Hepatocyte (in vitro differentiated cells): ENCODE data around the gene PDE3B. TPM values are rescaled to one million over a fixed set of nuclear protein-coding genes. Genes with fewer than 3 reads are reported as not detected.

Experiments
- DNase-seq: peaks from one replicate; pipeline ENCODE4 v3.0.0-alpha.2; 2016; ENCODE audit warnings: low spot score
- H2AFZ ChIP-seq: fragments of 200-600 bp; sonication (generic); 2 replicates; pipeline ENCODE4 v1.6.0; 2016; ENCODE audit warnings: antibody characterized with exemption, mild to moderate bottlenecking
- H3K27ac ChIP-seq: fragments of 200-600 bp; sonication (generic); 2 replicates; pipeline ENCODE4 v1.5.1; 2016; ENCODE audit warnings: mild to moderate bottlenecking
- H3K27me3 ChIP-seq: fragments of 200-600 bp; sonication (generic); 2 replicates; pipeline ENCODE4 v1.6.1; 2016
- H3K36me3 ChIP-seq: fragments of 200-600 bp; sonication (generic); replicated peaks from 2 replicates; pipeline ENCODE4 v1.5.1; 2016; ENCODE audit warnings: low read depth; ENCODE audit not compliant: insufficient read depth
- H3K4me1 ChIP-seq: fragments of 200-600 bp; sonication (generic); 2 replicates; pipeline ENCODE4 v1.5.1; 2016; ENCODE audit warnings: mild to moderate bottlenecking, moderate library complexity; ENCODE audit not compliant: insufficient read depth
- H3K4me2 ChIP-seq: fragments of 200-600 bp; sonication (generic); 2 replicates; pipeline ENCODE4 v1.6.0; 2016
- H3K4me3 ChIP-seq: fragments of 200-600 bp; sonication (generic); 2 replicates; pipeline ENCODE4 v1.5.1; 2016; ENCODE audit warnings: mild to moderate bottlenecking
- H3K79me2 ChIP-seq: fragments of 200-600 bp; sonication (generic); 2 replicates; pipeline ENCODE4 v1.6.0; 2017; ENCODE audit warnings: mild to moderate bottlenecking
- H3K9me2 ChIP-seq: fragments of 200-600 bp; sonication (generic); replicated peaks from 2 replicates; pipeline ENCODE4 v1.6.0; 2017; ENCODE audit warnings: mild to moderate bottlenecking; ENCODE audit not compliant: insufficient read depth
- H3K9me3 ChIP-seq: fragments of 200-600 bp; sonication (generic); 2 replicates; pipeline ENCODE4 v1.5.1; 2016; ENCODE audit warnings: low read depth, mild to moderate bottlenecking
- H4K20me1 ChIP-seq: fragments of 200-600 bp; sonication (generic); 2 replicates; pipeline ENCODE4 v1.6.0; 2016; ENCODE audit warnings: mild to moderate bottlenecking; ENCODE audit not compliant: insufficient read depth, poor library complexity, severe bottlenecking
- EZH2 ChIP-seq: fragments of 200-600 bp; sonication (generic); IDR thresholded peaks from 2 replicates; pipeline ENCODE4 v1.6.1; 2016; ENCODE audit warnings: antibody characterized with exemption, mild to moderate bottlenecking, borderline replicate concordance
- EZH2phosphoT487 ChIP-seq: fragments of 200-600 bp; sonication (generic); IDR thresholded peaks from one replicate; pipeline ENCODE4 v1.6.1; 2018; ENCODE audit warnings: antibody characterized with exemption, mild to moderate bottlenecking, low read depth, moderate library complexity; ENCODE audit not compliant: unreplicated experiment, severe bottlenecking
- WGBS: methylation state at CpG from one replicate; pipeline ENCODE4 v1.1.6; 2016; ENCODE audit warnings: low lambda C conversion rate; ENCODE audit errors: missing lambda C conversion rate; 5-methylcytosine and 5-hydroxymethylcytosine counted together
- polyA plus RNA-seq: library from polyadenylated mRNA; unstranded; fragments of >200 nt; fragmentation: Nextera tagmentation; extraction: Ambion mirVana; gene quantifications from 2 replicates; pipeline ENCODE4 v1.2.1, GENCODE V29; 2016
- total RNA-seq: library from RNA; depleted of rRNA; stranded (reverse); fragments of >200 nt; gene quantifications from 2 replicates; pipeline ENCODE4 v1.2.3, GENCODE V29; 2014
- TF ChIP-seq, protein P1 (sequence below): fragments of 200-600 bp; sonication (generic); IDR thresholded peaks from 2 replicates; pipeline ENCODE4 v1.5.1; 2016; ENCODE audit warnings: antibody characterized with exemption, mild to moderate bottlenecking; ENCODE audit not compliant: poor library complexity

PDE3B gene
- total and polyA plus RNA-seq, 2 experiments from 2014 or later: 15.8 to 46.3 TPM

DNA sequence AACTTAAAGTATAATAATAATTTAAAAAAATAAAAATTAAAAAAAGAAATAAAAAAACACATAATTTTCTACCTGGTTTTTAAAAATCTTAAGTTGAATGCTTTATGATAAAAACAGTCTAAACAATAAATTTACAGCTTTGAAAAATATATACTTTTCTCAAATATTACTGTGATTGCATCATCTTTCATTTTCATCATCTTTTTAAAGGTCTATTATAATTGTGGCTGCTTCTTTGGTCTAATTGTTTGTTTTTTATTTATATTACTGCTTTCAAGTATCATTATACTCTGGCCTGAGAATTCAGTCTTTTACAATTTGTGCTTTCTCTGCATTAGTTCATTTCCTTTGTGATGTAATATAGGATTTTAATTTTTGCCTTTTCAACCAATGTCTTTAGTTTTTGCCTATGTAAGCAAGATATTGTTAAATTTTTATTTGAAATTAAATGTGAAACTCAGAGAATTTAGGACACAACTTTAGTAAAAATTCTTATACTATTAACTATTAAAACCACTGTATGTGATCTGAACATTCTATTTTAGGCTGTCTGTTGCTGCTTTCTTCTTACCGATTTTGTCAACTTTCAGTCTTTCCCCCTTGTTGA, 241.2 kb downstream of the PDE3B start:
- Histone ChIP-seq H3K79me2 (peaks cover 20% of the 10 kb centered on the region), H3K4me1 (peaks cover 36% of the 10 kb centered on the region), H3K4me2 (no peak overlapping the region), H3K9me3 (no peaks in the 10 kb centered on the region), H3K27ac (no peak overlapping the region), H4K20me1 (no peaks in the 10 kb centered on the region), H3K27me3 (no peaks in the 10 kb centered on the region), H3K36me3 (no peaks in the 10 kb centered on the region), H2AFZ (no peak overlapping the region), H3K9me2 (no peaks in the 10 kb centered on the region), H3K4me3 (no peak overlapping the region)
- 85% methylated on average over 1 of the region's 1 CpG for WGBS
- TF ChIP-seq, protein P1, sequence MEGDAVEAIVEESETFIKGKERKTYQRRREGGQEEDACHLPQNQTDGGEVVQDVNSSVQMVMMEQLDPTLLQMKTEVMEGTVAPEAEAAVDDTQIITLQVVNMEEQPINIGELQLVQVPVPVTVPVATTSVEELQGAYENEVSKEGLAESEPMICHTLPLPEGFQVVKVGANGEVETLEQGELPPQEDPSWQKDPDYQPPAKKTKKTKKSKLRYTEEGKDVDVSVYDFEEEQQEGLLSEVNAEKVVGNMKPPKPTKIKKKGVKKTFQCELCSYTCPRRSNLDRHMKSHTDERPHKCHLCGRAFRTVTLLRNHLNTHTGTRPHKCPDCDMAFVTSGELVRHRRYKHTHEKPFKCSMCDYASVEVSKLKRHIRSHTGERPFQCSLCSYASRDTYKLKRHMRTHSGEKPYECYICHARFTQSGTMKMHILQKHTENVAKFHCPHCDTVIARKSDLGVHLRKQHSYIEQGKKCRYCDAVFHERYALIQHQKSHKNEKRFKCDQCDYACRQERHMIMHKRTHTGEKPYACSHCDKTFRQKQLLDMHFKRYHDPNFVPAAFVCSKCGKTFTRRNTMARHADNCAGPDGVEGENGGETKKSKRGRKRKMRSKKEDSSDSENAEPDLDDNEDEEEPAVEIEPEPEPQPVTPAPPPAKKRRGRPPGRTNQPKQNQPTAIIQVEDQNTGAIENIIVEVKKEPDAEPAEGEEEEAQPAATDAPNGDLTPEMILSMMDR: no peak
- TF ChIP-seq EZH2phosphoT487: no peak
- no peak for TF ChIP-seq EZH2
- DNase-seq: no peak

DNA sequence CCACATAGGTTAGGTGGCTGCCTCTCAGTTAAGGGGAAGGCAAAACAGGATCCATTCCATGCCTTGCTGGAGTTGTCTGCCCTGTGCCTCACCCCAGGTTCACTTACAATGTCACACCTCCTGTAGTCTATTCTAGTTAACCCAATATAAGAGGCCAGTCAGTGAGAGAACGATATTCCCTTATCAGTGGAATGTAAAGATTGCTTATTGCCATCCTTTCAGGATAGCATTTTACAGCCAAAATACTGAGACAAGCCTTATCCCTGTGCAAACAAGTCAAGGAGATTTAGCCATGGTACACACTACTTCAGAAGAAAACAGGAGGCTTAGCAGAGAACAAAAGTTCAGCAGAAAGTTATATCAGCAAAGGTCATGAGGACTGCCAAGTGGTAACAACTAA, 242.9 kb downstream of the PDE3B start:
- Histone ChIP-seq H3K79me2 (peaks cover 28% of the 10 kb centered on the region), H3K27ac (peak overlapping the region; percentile 9), H3K4me3 (no peak overlapping the region), H2AFZ (no peak overlapping the region), H3K36me3 (no peaks in the 10 kb centered on the region), H3K4me1 (peaks cover 41% of the 10 kb centered on the region), H3K9me3 (no peaks in the 10 kb centered on the region), H3K27me3 (no peaks in the 10 kb centered on the region), H3K4me2 (peak overlapping the region; percentile 26), H3K9me2 (no peaks in the 10 kb centered on the region), H4K20me1 (no peaks in the 10 kb centered on the region)
- 6% methylated on average over 1 of the region's 1 CpG for WGBS
- TF ChIP-seq EZH2 (no peak), EZH2phosphoT487 (peak; percentile 94)
- TF ChIP-seq, protein P1: no peak
- peak; percentile 31 for DNase-seq

DNA sequence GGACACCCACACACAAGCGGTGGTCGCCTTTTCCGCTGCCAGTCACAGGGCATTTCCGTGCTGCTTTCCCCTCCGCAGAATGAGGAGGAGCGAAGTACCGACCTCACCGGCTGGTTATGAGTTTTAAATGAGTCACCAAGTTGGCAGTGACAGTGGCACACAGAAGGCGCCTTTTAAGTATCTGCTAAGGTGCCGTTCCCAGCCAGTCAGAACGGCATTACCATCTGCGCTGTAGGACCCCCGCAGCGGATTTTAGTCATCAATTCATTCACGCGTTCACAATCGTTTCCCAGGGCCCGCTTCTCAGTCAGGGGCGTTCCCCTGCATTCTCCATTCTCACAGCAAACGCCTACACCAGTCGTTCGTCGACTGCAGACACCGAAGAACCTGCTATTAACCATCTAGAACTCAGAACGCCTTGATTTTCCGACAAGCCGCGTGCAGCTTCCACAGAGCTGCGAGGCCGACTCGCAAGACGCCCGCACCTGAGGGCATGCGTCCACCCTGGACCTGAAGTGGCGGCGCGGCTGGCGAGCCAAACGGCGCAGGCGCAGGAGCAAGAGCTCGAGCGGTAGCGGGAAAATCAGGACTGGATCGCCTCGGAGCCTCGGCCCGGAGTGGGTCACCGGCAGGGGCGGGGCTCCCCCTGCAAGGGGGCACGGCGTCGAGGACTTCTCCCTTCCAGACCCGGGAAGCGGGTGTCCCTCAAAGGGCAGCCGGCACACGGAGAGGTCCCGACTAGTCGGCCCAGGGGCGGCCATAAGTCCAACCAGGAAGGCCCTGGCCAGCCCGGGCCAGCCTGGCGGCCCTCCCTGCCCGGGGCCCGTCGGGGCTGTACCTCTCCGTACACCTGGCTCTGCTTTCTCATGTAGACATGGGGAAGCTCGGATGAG, 247.8 kb downstream of the PDE3B start:
- H3K4me2 ChIP-seq: peak overlapping the region; percentile 81
- H3K4me3 ChIP-seq: peak overlapping the region; percentile 63
- no peaks in the 10 kb centered on the region for H3K9me3 ChIP-seq
- H3K9me2 ChIP-seq: no peaks in the 10 kb centered on the region
- H3K27ac ChIP-seq: peak overlapping the region; percentile 82
- H2AFZ ChIP-seq: peak overlapping the region; percentile 70
- H3K4me1 ChIP-seq: peaks cover 22% of the 10 kb centered on the region
- WGBS: 4% methylated on average over 59 of the region's 67 CpGs
- peaks cover 18% of the 10 kb centered on the region for H3K79me2 ChIP-seq
- TF ChIP-seq EZH2 (no peak), EZH2phosphoT487 (no peak)
- TF ChIP-seq, protein P1: no peak
- H3K27me3 ChIP-seq: no peaks in the 10 kb centered on the region
- H3K36me3 ChIP-seq: no peaks in the 10 kb centered on the region
- no peaks in the 10 kb centered on the region for H4K20me1 ChIP-seq
- peak; percentile 95 for DNase-seq
